22Rv1 (cell line): Measurements from ENCODE around the gene ARHGEF2.

Experiments
- CTCF ChIP-seq: fragments of 450-650 bp; IDR thresholded peaks from 2 replicates; pipeline ENCODE4 v1.5.1; 2017; ENCODE audit warnings: mild to moderate bottlenecking
- ZFX ChIP-seq: fragments of 450-650 bp; IDR thresholded peaks from 2 replicates; pipeline ENCODE4 v1.6.1; 2017; ENCODE audit warnings: antibody characterized with exemption, borderline replicate concordance

GRCh38 chr1:155912056-155912536 is 66.3 kb downstream of the ARHGEF2 start:
- TF ChIP-seq CTCF (no peak), ZFX (no peak)
